ENCODE measurements around the gene TNFAIP8L2.

Gene TNFAIP8L2

DNA sequence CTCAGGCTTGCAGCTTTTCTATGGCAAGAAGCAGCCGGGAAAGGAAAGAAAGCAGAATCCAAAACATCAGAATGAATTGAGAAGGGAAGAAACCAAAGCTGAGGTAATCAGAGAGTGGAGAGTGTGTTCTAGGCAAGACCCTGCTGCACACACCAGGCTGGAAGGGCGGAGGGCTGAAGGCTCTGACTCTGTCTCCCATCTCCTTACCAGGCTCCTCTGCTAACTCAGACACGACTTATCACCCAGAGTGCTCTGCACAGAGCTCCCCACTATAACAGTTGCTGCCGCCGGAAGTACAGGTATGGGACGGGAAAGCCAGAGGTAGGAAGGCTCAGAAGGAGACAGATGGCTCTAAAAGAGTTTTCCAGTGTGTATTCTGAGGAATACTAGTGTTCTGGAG is 10.7 kb downstream of the TNFAIP8L2 start:
- TF ChIP-seq, protein P1, sequence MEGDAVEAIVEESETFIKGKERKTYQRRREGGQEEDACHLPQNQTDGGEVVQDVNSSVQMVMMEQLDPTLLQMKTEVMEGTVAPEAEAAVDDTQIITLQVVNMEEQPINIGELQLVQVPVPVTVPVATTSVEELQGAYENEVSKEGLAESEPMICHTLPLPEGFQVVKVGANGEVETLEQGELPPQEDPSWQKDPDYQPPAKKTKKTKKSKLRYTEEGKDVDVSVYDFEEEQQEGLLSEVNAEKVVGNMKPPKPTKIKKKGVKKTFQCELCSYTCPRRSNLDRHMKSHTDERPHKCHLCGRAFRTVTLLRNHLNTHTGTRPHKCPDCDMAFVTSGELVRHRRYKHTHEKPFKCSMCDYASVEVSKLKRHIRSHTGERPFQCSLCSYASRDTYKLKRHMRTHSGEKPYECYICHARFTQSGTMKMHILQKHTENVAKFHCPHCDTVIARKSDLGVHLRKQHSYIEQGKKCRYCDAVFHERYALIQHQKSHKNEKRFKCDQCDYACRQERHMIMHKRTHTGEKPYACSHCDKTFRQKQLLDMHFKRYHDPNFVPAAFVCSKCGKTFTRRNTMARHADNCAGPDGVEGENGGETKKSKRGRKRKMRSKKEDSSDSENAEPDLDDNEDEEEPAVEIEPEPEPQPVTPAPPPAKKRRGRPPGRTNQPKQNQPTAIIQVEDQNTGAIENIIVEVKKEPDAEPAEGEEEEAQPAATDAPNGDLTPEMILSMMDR (IDR thresholded peaks at IDR 0.05; ENCODE audit: control insufficient read depth, extremely low read depth, insufficient read depth), result no peak
- peak overlapping the region; percentile 81 for H3K4me3 ChIP-seq (ENCODE audit: low read depth, low read length)
- no peak for DNase-seq (ENCODE audit: low read depth)

DNA sequence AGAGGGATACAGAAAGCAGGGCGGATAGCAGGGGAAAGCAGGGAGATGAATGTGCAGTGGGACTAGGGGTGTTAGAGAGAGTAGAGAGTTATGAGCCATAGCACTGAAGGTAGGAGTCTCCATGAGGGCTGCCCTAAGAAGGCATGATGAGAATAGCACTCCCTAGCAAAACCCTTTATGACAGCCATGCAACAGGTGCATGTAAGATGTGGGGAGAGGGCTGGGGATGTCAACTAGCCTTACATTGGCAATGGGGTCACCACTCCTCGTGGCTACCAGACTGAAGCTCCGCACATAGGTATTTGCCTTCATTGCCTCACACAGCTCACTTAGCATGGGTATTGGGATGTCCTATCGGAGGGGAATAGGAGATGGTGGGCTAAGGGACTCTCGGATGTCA is 14.7 kb downstream of the TNFAIP8L2 start:
- TF ChIP-seq, protein P1 (IDR thresholded peaks at IDR 0.05; ENCODE audit: control insufficient read depth, extremely low read depth, insufficient read depth), result no peak
- H3K4me3 ChIP-seq (ENCODE audit: low read depth, low read length), result no peak overlapping the region
- no peak for DNase-seq (ENCODE audit: low read depth)

- TF ChIP-seq, protein P1 (IDR thresholded peaks at IDR 0.05; ENCODE audit: control insufficient read depth, extremely low read depth, insufficient read depth), result no peak
- no peak for DNase-seq (ENCODE audit: low read depth)
- H3K4me3 ChIP-seq (ENCODE audit: low read depth, low read length), result no peak overlapping the region
Observed at GRCh38 chr1:151175041-151175741, 18.7 kb downstream of the TNFAIP8L2 start.

- DNase-seq (ENCODE audit: low read depth), result no peak
- TF ChIP-seq, protein P1 (IDR thresholded peaks at IDR 0.05; ENCODE audit: control insufficient read depth, extremely low read depth, insufficient read depth), result peak; percentile 29; the same call in 1 of the 2 replicates
- no peak within 1 kb of the TSS for H3K4me3 ChIP-seq (ENCODE audit: low read depth, low read length)
Observed at GRCh38 chr1:151175863-151176262, 19.4 kb downstream of the TNFAIP8L2 start, which contains the start of gene TMOD4. Gene TMOD4 (minus strand): TSS chr1:151175981. CDS start chr1:151174875, 1,106 bp downstream.

GRCh38 chr1:151176514-151177045 is 20.1 kb downstream of the TNFAIP8L2 start:
- TF ChIP-seq, protein P1 (IDR thresholded peaks at IDR 0.05; ENCODE audit: control insufficient read depth, extremely low read depth, insufficient read depth), result no peak
- DNase-seq (ENCODE audit: low read depth), result no peak
- no peak overlapping the region for H3K4me3 ChIP-seq (ENCODE audit: low read depth, low read length)

DNA sequence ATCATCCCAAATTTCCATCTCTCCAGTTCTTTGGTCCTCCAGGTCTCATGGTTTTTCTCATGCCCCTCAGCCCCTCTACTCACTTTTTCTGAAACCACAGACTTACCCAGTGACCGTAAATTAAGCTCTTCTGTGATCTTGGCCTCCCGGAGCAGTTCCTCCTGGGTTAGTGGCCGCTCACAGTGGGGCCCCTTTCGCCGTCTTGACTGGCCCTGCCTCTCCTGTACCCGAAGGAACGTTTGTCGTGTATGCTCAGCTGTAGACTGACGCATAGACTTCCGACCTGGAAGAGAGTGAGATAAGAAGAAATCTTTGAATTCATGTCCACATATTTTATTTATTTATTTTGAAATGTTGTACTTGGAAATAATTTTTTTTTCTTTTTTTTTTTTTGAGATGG is 27.8 kb downstream of the TNFAIP8L2 start:
- H3K4me3 ChIP-seq (ENCODE audit: low read depth, low read length), result no peak overlapping the region
- DNase-seq (ENCODE audit: low read depth), result no peak
- TF ChIP-seq, protein P1 (IDR thresholded peaks at IDR 0.05; ENCODE audit: control insufficient read depth, extremely low read depth, insufficient read depth), result no peak
